Measurements from ENCODE around the gene EZR.
"Not testable (repeated sequence)": the region's sequence is repeated elsewhere in the genome, so short reads cannot be mapped to it uniquely, and the experiment has no call there.

The EZR gene

DNA sequence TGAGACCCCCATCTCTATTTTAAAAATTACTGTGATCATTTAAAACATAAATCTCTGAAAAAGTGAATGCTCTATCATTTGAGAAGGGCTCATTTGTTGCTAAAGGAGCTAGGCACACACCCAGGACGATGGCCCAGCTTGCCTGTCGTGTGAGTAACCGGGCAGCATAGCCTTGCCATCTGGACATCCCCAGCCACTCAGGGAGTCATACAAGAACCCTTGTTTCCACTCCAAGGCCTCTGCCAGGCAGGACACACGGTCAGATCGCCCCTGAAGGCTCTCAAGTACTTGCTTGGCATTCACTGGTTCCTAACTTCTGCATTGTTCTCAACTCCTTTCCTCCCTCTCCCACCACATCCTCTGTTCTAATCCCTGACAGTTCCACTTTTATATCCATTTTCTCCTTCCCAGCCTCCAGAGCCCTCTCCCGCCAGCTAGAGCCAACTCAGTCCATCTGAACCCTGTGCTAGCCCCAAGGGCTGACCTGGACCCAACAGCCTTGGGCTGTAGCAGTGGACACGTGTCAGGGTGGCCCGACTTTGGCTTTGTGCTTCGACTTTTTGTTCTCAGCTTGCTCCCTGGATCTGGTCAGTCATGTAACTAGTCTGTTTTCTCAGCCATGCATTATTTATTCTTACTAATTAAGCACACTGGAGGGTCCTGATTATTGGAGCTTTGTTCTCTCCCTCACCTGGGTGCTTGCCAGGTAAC is 15.7 kb upstream of the EZR start:
- Histone ChIP-seq H4K20me1 (ENCODE audit: insufficient read depth, low read length) (no peaks in the 10 kb centered on the region), H3K27ac (ENCODE audit: low read length) (no peak overlapping the region), H3K4me2 (ENCODE audit: low read depth, low read length) (no peak overlapping the region), H2AFZ (ENCODE audit: low read length) (no peak overlapping the region), H3K9me2 (replicated peaks; ENCODE audit: insufficient read depth, low read length) (no peaks in the 10 kb centered on the region), H3K36me3 (replicated peaks; ENCODE audit: insufficient read depth, low read length) (no peaks in the 10 kb centered on the region), H3K9me3 (replicated peaks; ENCODE audit: insufficient read depth, low read length) (no peaks in the 10 kb centered on the region), H3F3A (ENCODE audit: insufficient read depth, low read length) (no peaks in the 10 kb centered on the region), H3K4me1 (ENCODE audit: low read length) (no peaks in the 10 kb centered on the region), H3K9ac (ENCODE audit: low read length) (no peak overlapping the region), H3K4me3 (ENCODE audit: low read length) (no peak overlapping the region), H3K79me2 (ENCODE audit: low read length) (no peaks in the 10 kb centered on the region), H3K27me3 (replicated peaks; ENCODE audit: insufficient read depth, low read length) (no peaks in the 10 kb centered on the region)
- DNase-seq: no peak
- TF ChIP-seq EZH2phosphoT487 (IDR thresholded peaks at IDR 0.05; ENCODE audit: low read length) (no peak), EZH2 (optimal IDR thresholded peaks at IDR 0.05; ENCODE audit: low read depth, low read length) (no peak)
- TF ChIP-seq, protein P1, sequence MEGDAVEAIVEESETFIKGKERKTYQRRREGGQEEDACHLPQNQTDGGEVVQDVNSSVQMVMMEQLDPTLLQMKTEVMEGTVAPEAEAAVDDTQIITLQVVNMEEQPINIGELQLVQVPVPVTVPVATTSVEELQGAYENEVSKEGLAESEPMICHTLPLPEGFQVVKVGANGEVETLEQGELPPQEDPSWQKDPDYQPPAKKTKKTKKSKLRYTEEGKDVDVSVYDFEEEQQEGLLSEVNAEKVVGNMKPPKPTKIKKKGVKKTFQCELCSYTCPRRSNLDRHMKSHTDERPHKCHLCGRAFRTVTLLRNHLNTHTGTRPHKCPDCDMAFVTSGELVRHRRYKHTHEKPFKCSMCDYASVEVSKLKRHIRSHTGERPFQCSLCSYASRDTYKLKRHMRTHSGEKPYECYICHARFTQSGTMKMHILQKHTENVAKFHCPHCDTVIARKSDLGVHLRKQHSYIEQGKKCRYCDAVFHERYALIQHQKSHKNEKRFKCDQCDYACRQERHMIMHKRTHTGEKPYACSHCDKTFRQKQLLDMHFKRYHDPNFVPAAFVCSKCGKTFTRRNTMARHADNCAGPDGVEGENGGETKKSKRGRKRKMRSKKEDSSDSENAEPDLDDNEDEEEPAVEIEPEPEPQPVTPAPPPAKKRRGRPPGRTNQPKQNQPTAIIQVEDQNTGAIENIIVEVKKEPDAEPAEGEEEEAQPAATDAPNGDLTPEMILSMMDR (IDR thresholded peaks at IDR 0.05; ENCODE audit: low read length): no peak

DNA sequence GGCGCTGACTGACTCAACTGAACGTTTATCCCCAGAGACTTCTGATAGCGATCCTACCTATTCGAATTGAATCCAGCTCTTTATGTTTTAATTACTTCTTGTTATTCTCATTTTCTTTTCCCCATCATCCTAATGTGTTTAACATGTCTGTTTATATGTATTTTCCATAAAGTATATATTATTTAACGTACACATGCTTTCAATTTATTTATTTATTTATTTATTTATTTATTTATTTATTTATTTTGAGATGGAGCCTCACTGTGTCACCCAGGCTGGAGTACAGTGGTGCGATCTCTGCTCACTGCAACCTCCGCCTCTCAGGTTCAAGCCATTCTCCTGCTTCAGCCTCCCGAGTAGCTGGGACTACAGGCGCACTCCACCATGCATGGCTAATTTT is 13.6 kb upstream of the EZR start:
- H3K4me1 ChIP-seq (ENCODE audit: low read length); H3K36me3 ChIP-seq (replicated peaks; ENCODE audit: insufficient read depth, low read length); H3K27me3 ChIP-seq (replicated peaks; ENCODE audit: insufficient read depth, low read length); H2AFZ ChIP-seq (ENCODE audit: low read length); H3K9me2 ChIP-seq (replicated peaks; ENCODE audit: insufficient read depth, low read length); H3K9ac ChIP-seq (ENCODE audit: low read length); H3F3A ChIP-seq (ENCODE audit: insufficient read depth, low read length); H3K27ac ChIP-seq (ENCODE audit: low read length); H3K79me2 ChIP-seq (ENCODE audit: low read length); H4K20me1 ChIP-seq (ENCODE audit: insufficient read depth, low read length); DNase-seq; H3K4me2 ChIP-seq (ENCODE audit: low read depth, low read length); H3K9me3 ChIP-seq (replicated peaks; ENCODE audit: insufficient read depth, low read length); H3K4me3 ChIP-seq (ENCODE audit: low read length): not testable (repeated sequence)

DNA sequence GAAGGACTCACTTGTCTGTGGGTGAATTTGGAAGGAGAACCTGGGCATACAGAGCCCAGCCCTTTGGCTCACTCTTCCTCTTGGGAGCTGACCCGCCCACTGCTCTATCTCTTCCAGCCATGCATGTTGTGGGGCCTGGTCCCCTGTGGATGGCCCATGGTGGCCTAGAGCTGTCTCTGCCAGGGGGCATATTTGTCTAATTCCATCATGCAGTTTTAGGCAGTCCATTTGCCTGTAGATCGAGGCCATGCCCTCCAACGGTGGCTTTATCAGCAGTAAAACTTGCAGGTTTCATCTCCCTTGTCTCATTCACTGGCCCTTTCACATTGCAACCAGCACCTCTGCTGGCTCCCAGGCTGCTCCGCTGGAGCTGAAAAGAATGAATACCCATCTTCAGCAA is 12.9 kb upstream of the EZR start:
- DNase-seq: no peak
- H3K9me3 ChIP-seq (replicated peaks; ENCODE audit: insufficient read depth, low read length): no peaks in the 10 kb centered on the region

DNA sequence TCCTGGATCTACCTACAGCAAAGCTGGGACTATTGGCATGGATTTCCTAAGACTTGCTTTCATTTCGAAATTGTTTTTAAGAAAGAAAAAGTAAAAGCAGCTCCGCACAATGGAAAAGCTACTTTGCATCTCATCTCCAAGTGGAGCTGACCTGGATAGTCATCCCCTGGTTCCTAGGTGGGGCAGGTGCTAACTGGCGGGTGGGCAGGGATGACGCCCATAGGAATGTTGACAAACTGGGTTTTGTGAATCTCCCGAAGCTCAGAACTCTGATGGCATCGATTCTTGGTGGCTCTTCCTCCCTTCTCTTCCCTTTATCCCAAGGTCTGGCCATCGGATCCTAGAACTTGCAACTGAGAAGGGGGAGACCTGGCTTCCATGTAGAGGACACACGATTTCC is 12.4 kb upstream of the EZR start:
- Histone ChIP-seq H2AFZ (ENCODE audit: low read length) (no peak overlapping the region), H3K9ac (ENCODE audit: low read length) (no peak overlapping the region), H4K20me1 (ENCODE audit: insufficient read depth, low read length) (no peaks in the 10 kb centered on the region), H3K79me2 (ENCODE audit: low read length) (no peaks in the 10 kb centered on the region), H3K27me3 (replicated peaks; ENCODE audit: insufficient read depth, low read length) (no peaks in the 10 kb centered on the region), H3K4me3 (ENCODE audit: low read length) (no peak overlapping the region), H3K36me3 (replicated peaks; ENCODE audit: insufficient read depth, low read length) (no peaks in the 10 kb centered on the region), H3K4me2 (ENCODE audit: low read depth, low read length) (no peak overlapping the region), H3F3A (ENCODE audit: insufficient read depth, low read length) (no peaks in the 10 kb centered on the region), H3K9me3 (replicated peaks; ENCODE audit: insufficient read depth, low read length) (no peaks in the 10 kb centered on the region), H3K27ac (ENCODE audit: low read length) (no peak overlapping the region), H3K4me1 (ENCODE audit: low read length) (peaks cover 8% of the 10 kb centered on the region), H3K9me2 (replicated peaks; ENCODE audit: insufficient read depth, low read length) (no peaks in the 10 kb centered on the region)
- no peak for DNase-seq
- TF ChIP-seq EZH2phosphoT487 (IDR thresholded peaks at IDR 0.05; ENCODE audit: low read length) (no peak), EZH2 (optimal IDR thresholded peaks at IDR 0.05; ENCODE audit: low read depth, low read length) (no peak)
- TF ChIP-seq, protein P1 (IDR thresholded peaks at IDR 0.05; ENCODE audit: low read length): no peak

More for the DNA sequence above, 12.9 kb upstream of the EZR start:
- H3K36me3 ChIP-seq (replicated peaks; ENCODE audit: insufficient read depth, low read length): no peaks in the 10 kb centered on the region
- H3K9ac ChIP-seq (ENCODE audit: low read length): no peak overlapping the region
- no peaks in the 10 kb centered on the region for H3F3A ChIP-seq (ENCODE audit: insufficient read depth, low read length)
- H2AFZ ChIP-seq (ENCODE audit: low read length): no peak overlapping the region
- H3K27me3 ChIP-seq (replicated peaks; ENCODE audit: insufficient read depth, low read length): no peaks in the 10 kb centered on the region
- no peaks in the 10 kb centered on the region for H4K20me1 ChIP-seq (ENCODE audit: insufficient read depth, low read length)
- peaks cover 4% of the 10 kb centered on the region; the same call in 1 of the 2 replicates for H3K4me1 ChIP-seq (ENCODE audit: low read length)
- H3K79me2 ChIP-seq (ENCODE audit: low read length): no peaks in the 10 kb centered on the region
- H3K9me2 ChIP-seq (replicated peaks; ENCODE audit: insufficient read depth, low read length): no peaks in the 10 kb centered on the region
- no peak overlapping the region for H3K4me2 ChIP-seq (ENCODE audit: low read depth, low read length)
- H3K4me3 ChIP-seq (ENCODE audit: low read length): no peak overlapping the region
- no peak overlapping the region for H3K27ac ChIP-seq (ENCODE audit: low read length)
- no peak for TF ChIP-seq EZH2 (optimal IDR thresholded peaks at IDR 0.05; ENCODE audit: low read depth, low read length)
- TF ChIP-seq EZH2phosphoT487 (IDR thresholded peaks at IDR 0.05; ENCODE audit: low read length): no peak
- TF ChIP-seq, protein P1 (IDR thresholded peaks at IDR 0.05; ENCODE audit: low read length): no peak
